Mucosa of stomach (tissue), 1 donor: ENCODE measurements around the gene SIK2.

Source experiments
- H3K27me3 ChIP-seq: one replicate; pipeline ENCODE4 v1.7.0; 2013; ENCODE audit warnings: mild to moderate bottlenecking, low read length; ENCODE audit not compliant: control insufficient read depth, insufficient read depth
- H3K36me3 ChIP-seq: one replicate; pipeline ENCODE4 v1.7.0; 2013; ENCODE audit warnings: low read length; ENCODE audit not compliant: control insufficient read depth, insufficient read depth
- H3K4me1 ChIP-seq: one replicate; pipeline ENCODE4 v1.7.0; 2013; ENCODE audit warnings: mild to moderate bottlenecking, low read length; ENCODE audit not compliant: control insufficient read depth, insufficient read depth
- H3K4me3 ChIP-seq: one replicate; pipeline ENCODE4 v1.7.0; 2013; ENCODE audit warnings: low read length
- H3K9ac ChIP-seq: one replicate; pipeline ENCODE4 v1.7.0; 2013; ENCODE audit warnings: mild to moderate bottlenecking, low read length, moderate library complexity
- H3K9me3 ChIP-seq: one replicate; pipeline ENCODE4 v1.7.0; 2013; ENCODE audit warnings: mild to moderate bottlenecking, low read length, moderate library complexity; ENCODE audit not compliant: control insufficient read depth
- donor health status: Pancreatic carcinoma.

SIK2 gene

DNA sequence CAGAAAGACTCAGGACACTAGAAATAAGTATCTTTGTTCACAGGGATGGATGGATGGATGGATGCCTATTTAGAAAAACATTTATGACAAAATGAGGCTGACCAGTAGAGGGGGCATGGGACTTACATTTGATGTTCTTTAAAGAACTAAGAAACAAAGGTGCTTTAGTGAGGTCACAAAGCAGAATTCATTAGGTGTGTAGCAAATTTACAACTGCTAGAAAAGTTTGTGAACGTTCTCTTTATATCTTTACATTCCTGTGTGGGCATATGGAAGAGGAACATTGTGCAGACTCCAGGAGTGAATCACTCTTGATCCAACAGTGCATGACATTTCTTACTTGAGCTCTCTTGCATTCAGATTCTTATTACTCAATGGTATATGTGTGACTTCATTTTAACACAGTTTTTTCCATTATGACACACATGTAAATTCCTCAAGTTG lies 15.8 kb upstream of the SIK2 start:
- Histone ChIP-seq H3K9me3 (no peaks in the 10 kb centered on the region), H3K27me3 (no peaks in the 10 kb centered on the region), H3K4me3 (no peak overlapping the region), H3K4me1 (no peaks in the 10 kb centered on the region), H3K36me3 (no peaks in the 10 kb centered on the region), H3K9ac (no peak overlapping the region)

GRCh38 chr11:111589114-111589513 lies 13.1 kb upstream of the SIK2 start:
- H3K27me3 ChIP-seq = no peaks in the 10 kb centered on the region
- H3K9ac ChIP-seq = no peak overlapping the region
- H3K36me3 ChIP-seq = no peaks in the 10 kb centered on the region
- no peaks in the 10 kb centered on the region for H3K9me3 ChIP-seq
- H3K4me3 ChIP-seq = no peak overlapping the region
- H3K4me1 ChIP-seq = no peaks in the 10 kb centered on the region

- Histone ChIP-seq H3K27me3 (no peaks in the 10 kb centered on the region), H3K4me1 (no peaks in the 10 kb centered on the region), H3K4me3 (no peak overlapping the region), H3K9me3 (no peaks in the 10 kb centered on the region), H3K9ac (no peak overlapping the region), H3K36me3 (no peaks in the 10 kb centered on the region)
Measured at GRCh38 chr11:111589886-111590499, 12.3 kb upstream of the SIK2 start.

DNA sequence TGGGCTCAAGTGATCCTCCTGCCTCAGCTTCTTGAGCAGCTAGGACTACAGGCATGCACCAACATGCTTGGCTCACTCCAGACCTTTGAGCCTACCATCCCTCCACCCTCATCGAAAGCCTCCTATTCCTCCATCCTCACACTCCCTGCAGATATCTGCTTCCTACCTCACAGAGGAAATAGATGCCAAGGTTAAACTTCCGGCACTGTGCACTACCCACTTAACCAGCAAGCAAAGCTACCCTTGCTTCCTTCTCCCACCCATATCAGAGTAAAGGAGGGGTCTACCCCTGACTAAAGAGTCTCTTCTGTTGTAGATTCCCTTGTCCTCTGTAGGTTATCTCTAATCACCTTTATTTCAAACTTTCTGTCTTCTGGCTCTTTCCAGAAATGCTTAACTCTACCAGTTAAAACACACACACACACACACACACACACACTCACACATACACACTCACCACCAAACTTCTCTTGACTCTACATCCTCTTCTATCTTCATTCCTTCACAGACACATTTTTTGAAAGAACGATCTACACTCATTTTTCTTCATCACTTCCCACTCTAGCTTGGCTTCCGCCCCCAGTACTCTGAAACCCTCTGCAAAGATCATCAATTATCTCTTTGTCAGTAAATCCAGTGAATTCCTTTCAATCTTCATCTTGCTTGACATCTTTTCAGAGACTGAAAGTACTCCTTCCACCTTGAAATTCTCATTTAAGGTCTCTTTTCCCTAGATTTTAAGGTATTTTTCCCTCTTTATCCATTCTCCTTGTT lies 10.9 kb upstream of the SIK2 start:
- Histone ChIP-seq H3K27me3 (no peaks in the 10 kb centered on the region), H3K36me3 (no peaks in the 10 kb centered on the region), H3K9me3 (no peaks in the 10 kb centered on the region), H3K9ac (no peak overlapping the region), H3K4me3 (no peak overlapping the region), H3K4me1 (no peaks in the 10 kb centered on the region)

- Histone ChIP-seq H3K9ac (no peak overlapping the region), H3K9me3 (no peaks in the 10 kb centered on the region), H3K4me1 (no peaks in the 10 kb centered on the region), H3K36me3 (no peaks in the 10 kb centered on the region), H3K27me3 (no peaks in the 10 kb centered on the region), H3K4me3 (no peak overlapping the region)
Measured at GRCh38 chr11:111592491-111592890, 9.8 kb upstream of the SIK2 start.

DNA sequence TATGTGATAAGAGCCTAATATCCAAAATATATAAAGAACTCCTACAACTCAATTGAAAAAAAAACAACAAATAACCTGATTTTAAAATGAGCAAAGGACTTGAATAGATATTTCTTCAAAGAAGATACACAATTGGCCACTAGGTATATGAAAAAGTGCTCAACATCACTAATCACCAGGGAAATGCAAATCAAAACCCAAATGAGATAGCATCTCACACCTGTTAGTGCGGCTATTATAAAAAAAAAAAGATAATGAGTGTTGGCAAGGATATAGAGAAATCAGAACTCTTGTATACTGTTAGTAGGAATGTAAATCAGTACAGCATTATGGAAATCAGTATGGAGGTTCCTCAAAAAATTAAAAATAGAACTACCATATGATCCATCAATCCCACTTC lies 5.9 kb upstream of the SIK2 start:
- no peaks in the 10 kb centered on the region for H3K4me1 ChIP-seq
- H3K4me3 ChIP-seq = no peak overlapping the region
- H3K27me3 ChIP-seq = no peaks in the 10 kb centered on the region
- no peaks in the 10 kb centered on the region for H3K9me3 ChIP-seq
- H3K36me3 ChIP-seq = no peaks in the 10 kb centered on the region
- H3K9ac ChIP-seq = no peak overlapping the region

DNA sequence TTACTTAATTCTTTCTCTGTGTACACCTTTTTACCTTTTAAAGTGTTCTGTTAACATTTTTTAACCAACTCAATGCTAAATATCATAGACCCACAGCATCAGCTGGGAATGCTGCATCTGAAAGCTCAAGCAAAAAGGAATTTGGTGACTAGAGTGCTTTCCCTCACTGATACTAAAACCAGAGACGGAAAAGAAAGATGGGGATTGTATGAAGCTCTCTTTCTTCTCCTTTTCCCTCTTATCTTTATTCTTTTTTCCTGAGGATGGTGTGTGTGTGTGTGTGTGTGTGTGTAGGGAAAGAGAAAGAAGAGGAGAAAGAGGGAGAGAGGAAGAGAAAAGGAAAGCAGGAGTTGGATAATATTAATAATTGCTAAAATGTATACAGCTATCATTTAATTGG lies 4.1 kb upstream of the SIK2 start:
- no peaks in the 10 kb centered on the region for H3K9me3 ChIP-seq
- no peaks in the 10 kb centered on the region for H3K27me3 ChIP-seq
- no peaks in the 10 kb centered on the region for H3K36me3 ChIP-seq
- no peak overlapping the region for H3K9ac ChIP-seq
- no peak overlapping the region for H3K4me3 ChIP-seq
- no peaks in the 10 kb centered on the region for H3K4me1 ChIP-seq

DNA sequence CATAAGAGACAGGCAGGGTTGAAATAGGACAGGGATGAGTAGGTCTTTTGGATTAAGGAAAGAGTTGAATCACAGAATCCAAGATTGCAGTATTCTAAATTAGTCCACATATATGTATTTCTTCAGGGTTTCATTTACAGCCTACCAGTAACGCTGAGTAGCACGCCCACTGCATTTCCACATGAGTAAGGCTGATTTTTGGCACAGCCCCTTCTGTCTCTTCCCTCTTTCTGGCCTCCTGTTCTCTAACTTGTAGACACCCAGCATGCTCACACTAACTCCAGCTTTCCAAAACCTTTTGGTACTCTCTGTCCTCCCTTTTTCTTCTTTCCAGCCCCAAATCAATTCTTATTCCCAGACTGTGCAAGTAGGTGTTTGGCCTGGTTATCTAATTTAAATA lies 3.7 kb upstream of the SIK2 start:
- H3K27me3 ChIP-seq = no peaks in the 10 kb centered on the region
- no peaks in the 10 kb centered on the region for H3K4me1 ChIP-seq
- H3K9me3 ChIP-seq = no peaks in the 10 kb centered on the region
- no peak overlapping the region for H3K4me3 ChIP-seq
- H3K9ac ChIP-seq = no peak overlapping the region
- H3K36me3 ChIP-seq = no peaks in the 10 kb centered on the region

- no peaks in the 10 kb centered on the region for H3K36me3 ChIP-seq
- no peak overlapping the region for H3K4me3 ChIP-seq
- H3K4me1 ChIP-seq = no peaks in the 10 kb centered on the region
- H3K9me3 ChIP-seq = no peaks in the 10 kb centered on the region
- peak overlapping the region; percentile 30 for H3K9ac ChIP-seq
- H3K27me3 ChIP-seq = no peaks in the 10 kb centered on the region
Measured at GRCh38 chr11:111601636-111601978, 642 bp upstream of the SIK2 start.

- Histone ChIP-seq H3K4me1 (no peaks in the 10 kb centered on the region), H3K36me3 (no peaks in the 10 kb centered on the region)
Measured at GRCh38 chr11:111602865-111603610, 789 bp downstream of the SIK2 start.

DNA sequence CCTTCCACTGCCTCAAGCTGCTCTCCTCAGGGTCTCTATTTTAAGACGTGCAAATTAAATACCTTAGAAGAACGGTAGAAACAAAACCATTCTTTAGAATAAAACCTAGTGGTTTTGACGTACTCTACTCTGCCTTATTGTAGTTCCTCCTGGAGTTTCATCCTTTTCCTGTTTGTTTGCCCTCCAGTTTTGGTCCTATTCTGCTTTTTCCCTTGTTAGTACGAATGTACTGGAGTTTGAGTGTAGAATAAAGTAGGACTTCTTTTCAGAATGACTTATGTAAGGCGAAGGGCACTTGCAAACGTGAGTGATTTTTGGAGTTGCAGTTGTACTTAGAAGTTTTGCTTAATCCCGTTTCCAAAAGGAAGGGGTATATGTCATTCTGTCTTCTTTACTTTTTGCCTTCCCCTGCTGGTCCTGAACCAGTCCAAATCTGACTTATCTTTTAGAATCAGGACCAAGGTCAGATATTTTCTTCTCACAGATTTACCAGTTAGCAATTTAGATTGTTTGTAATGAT lies 1.4 kb downstream of the SIK2 start:
- H3K36me3 ChIP-seq = no peaks in the 10 kb centered on the region
- peak overlapping the region; percentile 75 for H3K4me3 ChIP-seq
- H3K9me3 ChIP-seq = no peaks in the 10 kb centered on the region
- no peaks in the 10 kb centered on the region for H3K4me1 ChIP-seq
- peak overlapping the region; percentile 92 for H3K9ac ChIP-seq
- H3K27me3 ChIP-seq = no peaks in the 10 kb centered on the region

More at GRCh38 chr11:111602865-111603610, 789 bp downstream of the SIK2 start:
- peak overlapping the region; percentile 75 for H3K4me3 ChIP-seq
- peak overlapping the region; percentile 92 for H3K9ac ChIP-seq
- no peaks in the 10 kb centered on the region for H3K9me3 ChIP-seq
- no peaks in the 10 kb centered on the region for H3K27me3 ChIP-seq

GRCh38 chr11:111604392-111605009 lies 2.3 kb downstream of the SIK2 start:
- H3K4me1 ChIP-seq = no peaks in the 10 kb centered on the region
- no peaks in the 10 kb centered on the region for H3K9me3 ChIP-seq
- no peak overlapping the region for H3K4me3 ChIP-seq
- peak overlapping the region; percentile 17 for H3K9ac ChIP-seq
- no peaks in the 10 kb centered on the region for H3K27me3 ChIP-seq
- no peaks in the 10 kb centered on the region for H3K36me3 ChIP-seq
